Right cardiac atrium (tissue), 5 donors: Measurements from ENCODE around the gene KCNIP2. TPM values are rescaled to one million over a fixed set of nuclear protein-coding genes. Genes with fewer than 3 reads are reported as not detected.

Source experiments
- ATAC-seq, 2 donors: fragments of 200-7000 bp; cut with Tn5 transposase; one replicate each; pipeline versions ENCODE4 v1.8.0 to v1.9.1; 2020; ENCODE audit warnings: moderate library complexity in 2 of 2, mild to moderate bottlenecking in 1 of 2
- DNase-seq, 3 donors: peaks; one replicate each; pipeline ENCODE4 v3.0.0-alpha.2; 2020
- H3K27ac ChIP-seq: one replicate; pipeline ENCODE4 v1.5.1; 2013; ENCODE audit warnings: mild to moderate bottlenecking, low read length, control low read depth, moderate library complexity
- H3K27me3 ChIP-seq: one replicate; pipeline ENCODE4 v1.6.1; 2013; ENCODE audit not compliant: control insufficient read depth, insufficient read depth
- H3K4me1 ChIP-seq: one replicate; pipeline ENCODE4 v1.6.1; 2013; ENCODE audit warnings: low read length; ENCODE audit not compliant: control insufficient read depth, insufficient read depth
- H3K4me3 ChIP-seq: one replicate; pipeline ENCODE4 v1.5.1; 2013; ENCODE audit warnings: low read length, control low read depth
- H3K9me3 ChIP-seq: one replicate; pipeline ENCODE4 v1.6.1; 2013; ENCODE audit warnings: low read length; ENCODE audit not compliant: control insufficient read depth
- WGBS: extraction: QIAGEN DNeasy Blood & Tissue Kit; methylation state at CpG from one replicate; pipeline ENCODE4 v1.1.7; 2013; 5-methylcytosine and 5-hydroxymethylcytosine counted together
- intact Hi-C, 4 donors: fragments of 100-400 bp; cut with DNase I; formaldehyde crosslinking; loops; one replicate each; pipeline versions ENCODE4 v1.11.0 to v1.14.0; 2022 to 2023
- polyA plus RNA-seq: library from polyadenylated mRNA; stranded (reverse); fragments of 200-250 nt; gene quantifications from one replicate; pipeline ENCODE4 v1.2.3, GENCODE V29; 2013
- total RNA-seq, 4 donors: library from RNA; stranded (reverse); fragmentation: NEBNext Ultra II Directional; extraction: Animal tissue kit (Norgen Biotek cat#: 25700); gene quantifications; one replicate each; pipeline ENCODE4 v1.2.1, GENCODE V29; 2021
- donor health status: healthy with polysubstance abuse.
- donor health status: DM: no; HTN: yes; CAD: no.
- donor health status: DM: no; HTN: no; CAD: no.
- donor health status: DM: no; HTN: yes; CAD: no; lungs with severe emphysema.
- donor health status: DM: yes; HTN: yes; CAD: no.

Gene KCNIP2
- total and polyA plus RNA-seq, 5 donors = 368 to 977 (median 704) TPM

GRCh38 chr10:101851411-101852116, 8.0 kb upstream of the KCNIP2 start:
- 60% methylated on average over 4 of the region's 4 CpGs for WGBS
- H3K9me3 ChIP-seq = no peaks in the 10 kb centered on the region
- peak overlapping the region; percentile 95 for H3K27ac ChIP-seq
- intact Hi-C loops = no loop called here
- no peak overlapping the region for H3K4me3 ChIP-seq
- ATAC-seq (peak; percentile 35 to 52), DNase-seq (no peak)
- H3K4me1 ChIP-seq = peaks cover 27% of the 10 kb centered on the region
- no peaks in the 10 kb centered on the region for H3K27me3 ChIP-seq

GRCh38 chr10:101850749-101851148, 7.1 kb upstream of the KCNIP2 start:
- intact Hi-C loops = no loop called here
- no peaks in the 10 kb centered on the region for H3K27me3 ChIP-seq
- peaks cover 25% of the 10 kb centered on the region for H3K4me1 ChIP-seq
- ATAC-seq (no peak), DNase-seq (no peak)
- peak overlapping the region; percentile 95 for H3K27ac ChIP-seq
- no peaks in the 10 kb centered on the region for H3K9me3 ChIP-seq
- no peak overlapping the region for H3K4me3 ChIP-seq
- 84% methylated on average over 3 of the region's 3 CpGs for WGBS

- DNase-seq = no peak
- peak; percentile 15 to 33 for ATAC-seq
- peaks cover 24% of the 10 kb centered on the region for H3K4me1 ChIP-seq
- 55% methylated on average over 3 of the region's 3 CpGs for WGBS
- intact Hi-C loops = no loop called here
- H3K27me3 ChIP-seq = no peaks in the 10 kb centered on the region
- no peak overlapping the region for H3K4me3 ChIP-seq
- peak overlapping the region; percentile 26 for H3K27ac ChIP-seq
- no peaks in the 10 kb centered on the region for H3K9me3 ChIP-seq
Observed at GRCh38 chr10:101848894-101849351, 5.3 kb upstream of the KCNIP2 start.

- WGBS = 36% methylated on average over 4 of the region's 4 CpGs
- Histone ChIP-seq H3K27me3 (no peaks in the 10 kb centered on the region), H3K4me3 (no peak overlapping the region), H3K9me3 (no peaks in the 10 kb centered on the region), H3K4me1 (peaks cover 22% of the 10 kb centered on the region), H3K27ac (no peak overlapping the region)
- no peak for DNase-seq
- ATAC-seq = peak in 1 of 2 donors; percentile 4
- intact Hi-C loops = no loop called here
Observed at GRCh38 chr10:101848408-101848807, 4.8 kb upstream of the KCNIP2 start.

GRCh38 chr10:101845893-101846292, 2.3 kb upstream of the KCNIP2 start:
- H3K27ac ChIP-seq = no peak overlapping the region

GRCh38 chr10:101841826-101842225, 1.8 kb downstream of the KCNIP2 start:
- intact Hi-C loops = loop anchor here in 3 of 4 donors (2.0 to 5.0 kb wide), 4 partner anchors 45 to 171 kb away; no protein-coding TSS in a partner anchor
- Histone ChIP-seq H3K9me3 (no peaks in the 10 kb centered on the region), H3K4me1 (no peaks in the 10 kb centered on the region), H3K4me3 (peak overlapping the region; percentile 52), H3K27me3 (no peaks in the 10 kb centered on the region), H3K27ac (no peak overlapping the region)
- DNase-seq (no peak), ATAC-seq (no peak)

More at GRCh38 chr10:101845893-101846292, 2.3 kb upstream of the KCNIP2 start:
- H3K4me1 ChIP-seq = peaks cover 15% of the 10 kb centered on the region
- H3K4me3 ChIP-seq = no peak overlapping the region
- intact Hi-C loops = no loop called here
- DNase-seq (no peak), ATAC-seq (no peak)
- H3K27me3 ChIP-seq = no peaks in the 10 kb centered on the region
- WGBS = 90% methylated on average over 3 of the region's 3 CpGs
- no peaks in the 10 kb centered on the region for H3K9me3 ChIP-seq

GRCh38 chr10:101840741-101841453, 2.7 kb downstream of the KCNIP2 start:
- Histone ChIP-seq H3K27me3 (no peaks in the 10 kb centered on the region), H3K27ac (no peak overlapping the region), H3K9me3 (no peaks in the 10 kb centered on the region), H3K4me3 (peak overlapping the region; percentile 52), H3K4me1 (no peaks in the 10 kb centered on the region)
- DNase-seq (peak; percentile 83 to 93 (median 92)), ATAC-seq (peak; percentile 74 to 83)
- intact Hi-C loops = loop anchor here in 3 of 4 donors (2.0 to 5.0 kb wide), 4 partner anchors 46 to 172 kb away; no protein-coding TSS in a partner anchor
- 2% methylated on average over 46 of the region's 46 CpGs for WGBS

GRCh38 chr10:101840102-101840684, 3.4 kb downstream of the KCNIP2 start:
- ATAC-seq = no peak

GRCh38 chr10:101839416-101840063, 4.1 kb downstream of the KCNIP2 start:
- Histone ChIP-seq H3K27ac (peak overlapping the region; percentile 26), H3K4me3 (peak overlapping the region; percentile 39), H3K9me3 (no peaks in the 10 kb centered on the region), H3K27me3 (no peaks in the 10 kb centered on the region), H3K4me1 (no peaks in the 10 kb centered on the region)
- ATAC-seq = peak; percentile 34 to 53
- 11% methylated on average over 36 of the region's 36 CpGs for WGBS
- intact Hi-C loops = loop anchor here (2.0 to 5.0 kb wide), 5 partner anchors 48 to 173 kb away; no protein-coding TSS in a partner anchor
- peak; percentile 51 to 78 (median 77) for DNase-seq

More at GRCh38 chr10:101840102-101840684, 3.4 kb downstream of the KCNIP2 start:
- no peaks in the 10 kb centered on the region for H3K27me3 ChIP-seq
- WGBS = 4% methylated on average over 19 of the region's 19 CpGs
- H3K27ac ChIP-seq = peak overlapping the region; percentile 5
- no peaks in the 10 kb centered on the region for H3K9me3 ChIP-seq
- DNase-seq = no peak
- no peaks in the 10 kb centered on the region for H3K4me1 ChIP-seq
- H3K4me3 ChIP-seq = peak overlapping the region; percentile 39
- intact Hi-C loops = loop anchor here in 3 of 4 donors (2.0 to 5.0 kb wide), 4 partner anchors 47 to 173 kb away; no protein-coding TSS in a partner anchor

GRCh38 chr10:101839002-101839401, 4.6 kb downstream of the KCNIP2 start:
- Histone ChIP-seq H3K4me3 (no peak overlapping the region), H3K27me3 (no peaks in the 10 kb centered on the region), H3K27ac (peak overlapping the region; percentile 18), H3K4me1 (no peaks in the 10 kb centered on the region), H3K9me3 (no peaks in the 10 kb centered on the region)
- DNase-seq (no peak), ATAC-seq (no peak)
- WGBS = 88% methylated on average over 1 of the region's 1 CpG
- intact Hi-C loops = loop anchor here in 1 of 4 donors (5.0 kb wide), 1 partner anchor 168 kb away; no protein-coding TSS in a partner anchor
